HG03378 (cell line): ENCODE results near the gene CNTN5.

Experiments
- ATAC-seq: cut with Tn5 transposase; IDR thresholded peaks from one replicate; pipeline ENCODE4 v1.9.1; 2021; ENCODE audit warnings: mild to moderate bottlenecking, moderate library complexity; ENCODE audit not compliant: unreplicated experiment

Gene CNTN5

DNA sequence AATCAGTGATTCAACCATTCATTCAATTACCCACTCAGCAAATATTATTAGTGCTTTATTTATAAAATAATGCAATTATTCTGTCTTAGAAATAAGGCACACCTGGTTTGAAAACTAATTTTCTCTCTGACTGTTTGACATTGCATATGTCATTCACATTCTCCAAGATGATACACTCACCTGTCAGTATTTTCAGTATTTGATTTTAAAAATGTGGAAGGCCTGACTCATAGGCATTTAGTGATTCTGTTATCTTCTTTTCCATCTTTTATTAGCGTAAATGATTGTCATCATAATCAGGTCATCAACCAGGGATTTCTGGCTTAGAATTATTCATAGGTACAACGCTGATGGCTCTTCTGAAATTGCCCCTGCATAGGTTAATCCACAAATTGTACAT, 480.9 kb downstream of the CNTN5 start:
- no peak for ATAC-seq

GRCh38 chr11:99505316-99505715, 484.6 kb downstream of the CNTN5 start:
- no peak for ATAC-seq

GRCh38 chr11:99505831-99506230, 485.1 kb downstream of the CNTN5 start:
- no peak for ATAC-seq

DNA sequence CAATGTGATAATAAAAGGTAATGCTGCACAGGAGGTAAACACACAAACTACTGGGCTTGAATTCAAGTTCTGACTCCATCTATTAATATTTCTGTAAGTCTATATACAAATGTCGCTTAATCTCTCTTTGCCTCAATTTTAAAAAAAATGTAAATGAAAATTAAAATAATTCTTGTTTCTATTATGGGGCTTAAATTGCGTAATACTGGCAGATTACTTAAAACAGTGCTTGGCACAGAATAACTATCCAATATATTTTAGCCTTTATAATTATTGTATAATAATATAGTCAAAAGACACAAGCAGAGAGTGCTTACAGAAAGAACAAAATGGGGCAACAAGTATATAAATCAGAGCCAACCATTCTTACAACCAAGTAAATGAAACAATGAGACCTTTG, 489.1 kb downstream of the CNTN5 start:
- ATAC-seq, result no peak

- ATAC-seq, result no peak
These were observed 492.6 kb downstream of the CNTN5 start for GRCh38 chr11:99513368-99513767.

DNA sequence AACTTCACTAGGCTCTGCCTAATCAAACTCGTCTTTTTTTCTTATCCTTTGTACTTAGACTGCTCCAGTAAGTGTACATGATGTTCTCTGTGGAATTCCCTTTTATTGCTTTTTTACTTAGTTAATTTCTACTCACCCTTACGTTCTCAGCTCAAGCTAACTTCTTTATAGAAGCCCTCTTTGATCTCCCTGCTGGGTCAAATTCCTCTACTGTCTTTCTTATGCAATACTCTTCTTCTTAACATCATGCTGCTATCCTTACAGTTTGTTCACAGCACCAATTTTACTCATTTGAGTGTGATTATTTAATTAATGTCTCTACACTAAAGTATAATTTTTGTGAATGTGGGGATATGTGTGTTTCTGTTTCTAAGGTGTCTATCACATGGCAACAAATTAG, 498.3 kb downstream of the CNTN5 start:
- ATAC-seq, result no peak

DNA sequence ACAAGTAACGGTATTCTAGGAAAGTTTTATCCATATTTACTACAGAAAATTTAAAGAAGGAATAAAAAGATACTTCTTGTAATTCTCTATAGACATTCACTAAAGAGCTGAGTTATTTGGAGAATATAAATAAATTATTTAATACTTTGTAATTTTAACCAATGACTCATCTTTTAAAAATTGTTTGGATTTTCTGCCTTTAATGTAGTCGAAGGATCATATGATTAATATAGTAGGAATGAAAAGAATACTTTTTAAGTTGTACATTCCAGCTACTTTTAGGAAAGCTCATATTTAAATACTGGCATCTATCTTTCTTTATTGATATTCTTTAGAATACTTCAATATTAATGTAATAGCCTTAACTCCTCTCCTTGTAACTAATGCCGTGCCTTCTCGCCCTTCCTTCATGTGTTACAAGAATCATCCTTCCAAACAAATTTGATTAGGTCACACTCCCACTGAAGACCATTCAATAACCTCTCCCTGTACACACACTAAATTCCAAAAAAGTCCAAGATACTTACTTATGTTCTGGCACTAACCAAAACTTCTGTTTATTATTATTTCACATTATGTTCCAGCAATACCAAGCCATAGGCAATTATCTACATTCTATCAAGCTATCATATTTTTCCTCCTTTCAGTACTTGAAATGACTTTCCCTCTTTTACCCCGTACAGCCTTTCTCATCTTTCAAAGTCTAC, 501.9 kb downstream of the CNTN5 start:
- ATAC-seq, result no peak

DNA sequence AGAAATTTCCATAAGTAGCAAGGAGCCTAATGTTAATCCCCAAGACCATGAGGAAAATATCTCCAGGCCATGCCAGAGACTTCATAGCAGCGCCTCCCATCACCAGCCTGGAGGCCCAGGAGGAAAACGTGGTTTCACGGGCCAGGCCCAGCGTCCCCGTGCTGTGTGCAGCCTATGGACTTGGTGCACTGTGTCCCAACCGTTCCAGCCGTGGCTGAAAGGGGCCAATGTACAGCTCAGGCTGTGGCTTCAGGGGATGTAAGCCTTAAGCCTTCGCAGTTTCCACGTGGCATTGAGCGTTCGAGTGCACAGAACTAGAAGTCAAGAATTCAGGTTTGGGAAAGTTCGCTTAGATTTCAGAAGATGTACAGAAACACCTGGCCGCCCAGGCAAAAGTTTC, 510.7 kb downstream of the CNTN5 start:
- no peak for ATAC-seq

DNA sequence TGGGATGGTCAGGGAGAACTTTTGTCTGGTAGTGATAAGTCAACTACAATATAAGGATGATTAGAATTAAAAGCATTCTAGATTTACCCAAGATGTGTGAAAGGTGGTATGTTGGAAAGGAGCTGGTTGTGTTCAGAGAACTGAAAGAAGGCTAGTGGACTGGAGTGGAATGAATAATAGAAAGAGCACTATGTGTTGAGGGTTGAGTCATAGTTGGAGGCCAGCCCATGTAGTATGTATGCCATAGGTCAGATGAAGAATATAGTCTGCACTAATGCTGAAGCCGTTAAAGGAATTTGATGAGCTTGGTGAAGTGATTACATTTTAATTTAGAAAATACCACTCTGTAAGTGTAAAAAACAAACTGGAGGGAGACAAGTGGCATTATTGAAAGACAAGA, 514.1 kb downstream of the CNTN5 start:
- ATAC-seq, result peak; percentile 82

DNA sequence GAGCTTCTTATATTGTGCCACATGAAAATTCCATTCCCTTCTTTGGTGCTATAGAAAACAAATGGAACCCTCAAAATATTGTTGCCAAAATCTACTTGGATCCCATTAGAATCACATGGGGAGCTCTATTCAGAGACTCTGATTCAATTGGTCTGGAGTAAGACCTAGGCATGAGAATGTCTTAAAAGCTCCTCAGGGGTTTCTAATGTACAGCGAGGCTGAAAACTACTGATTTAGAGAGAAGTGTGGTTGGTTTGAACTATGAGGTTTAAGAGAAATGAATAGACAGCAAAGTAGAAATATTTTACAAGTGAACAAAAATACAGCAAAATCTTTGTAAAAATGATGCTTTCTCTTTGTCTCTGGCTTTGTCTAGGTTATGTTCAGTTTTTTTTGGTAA, 514.7 kb downstream of the CNTN5 start:
- peak; percentile 82 for ATAC-seq

- peak; percentile 90 for ATAC-seq
These were observed 515.1 kb downstream of the CNTN5 start for GRCh38 chr11:99535819-99536218.

GRCh38 chr11:99537681-99538080, 516.9 kb downstream of the CNTN5 start:
- ATAC-seq, result no peak

DNA sequence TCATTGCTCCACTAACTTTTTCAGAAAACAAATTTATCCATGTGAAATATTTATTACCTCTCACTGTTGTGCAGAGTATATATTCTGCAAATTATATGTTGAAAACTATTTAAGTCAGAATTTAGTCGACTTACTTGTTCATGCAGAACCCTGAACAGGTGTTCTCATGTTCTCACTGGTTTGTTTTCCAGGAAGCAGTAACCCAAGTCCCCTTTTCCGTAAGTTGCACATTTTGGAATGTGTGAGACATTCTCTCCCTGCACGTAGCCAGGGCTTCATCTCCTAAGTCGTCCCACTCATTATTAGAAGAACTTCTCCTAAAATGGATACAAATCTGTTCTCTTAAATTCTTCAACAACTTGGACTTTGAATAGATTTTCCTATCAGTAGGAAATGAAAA, 524.9 kb downstream of the CNTN5 start:
- no peak for ATAC-seq

DNA sequence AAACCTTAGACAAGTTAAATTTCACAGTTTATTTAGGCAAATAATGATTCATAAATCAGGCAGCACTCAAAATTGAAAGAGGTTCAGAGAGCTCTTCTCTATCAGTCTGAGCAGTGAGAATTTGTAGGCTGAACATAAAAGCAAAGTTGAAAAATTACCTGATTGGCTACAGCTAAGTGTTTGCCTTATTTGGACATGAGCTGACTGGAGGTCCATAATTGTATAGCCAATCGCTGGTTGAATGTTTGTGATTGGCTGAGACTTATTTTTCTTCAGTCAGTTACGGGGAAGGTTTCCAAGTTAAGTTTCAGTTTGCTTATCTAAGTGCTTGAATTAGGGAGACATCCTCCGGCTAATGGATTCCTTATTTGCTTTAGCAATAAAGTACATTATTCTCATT, 527.5 kb downstream of the CNTN5 start:
- no peak for ATAC-seq

- ATAC-seq, result no peak
These were observed 533.6 kb downstream of the CNTN5 start for GRCh38 chr11:99554232-99554903.

DNA sequence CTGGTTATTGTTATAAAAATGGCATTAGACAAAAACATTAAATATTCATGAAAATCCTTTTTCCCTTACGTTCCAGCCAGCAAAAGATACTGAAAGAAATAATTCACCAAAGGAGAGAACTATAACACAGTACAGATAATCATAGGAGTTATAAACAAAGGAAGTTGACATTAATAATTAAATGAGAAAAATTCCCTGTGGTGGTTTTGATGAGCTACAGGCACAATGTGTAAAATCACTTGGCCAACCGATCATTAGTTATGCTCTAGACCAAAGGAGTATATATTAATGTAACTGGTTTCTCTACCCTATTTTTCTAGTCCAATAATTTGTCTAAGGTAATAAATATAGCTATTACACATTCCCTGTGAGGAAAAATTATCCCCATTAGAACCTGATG, 534.7 kb downstream of the CNTN5 start:
- peak; percentile 45 for ATAC-seq

DNA sequence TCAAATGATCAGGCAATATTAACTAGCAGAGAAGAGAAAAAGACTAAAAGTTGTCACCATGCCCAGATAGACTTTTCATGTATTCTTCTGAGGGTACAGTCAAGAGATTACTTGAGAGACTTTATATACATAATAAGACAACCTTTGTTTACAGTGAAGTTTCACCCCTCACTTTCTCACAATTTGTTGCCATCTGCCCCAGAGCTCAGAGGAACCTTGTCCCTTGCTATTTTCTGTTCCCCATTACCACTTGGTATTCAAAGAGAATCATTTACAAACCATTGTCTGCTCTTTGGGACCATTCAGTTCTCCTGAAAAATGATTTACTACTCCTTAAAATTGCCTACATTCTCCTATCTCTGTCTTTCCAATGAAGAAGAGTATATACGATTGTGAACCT, 544.6 kb downstream of the CNTN5 start:
- ATAC-seq, result peak; percentile 55

DNA sequence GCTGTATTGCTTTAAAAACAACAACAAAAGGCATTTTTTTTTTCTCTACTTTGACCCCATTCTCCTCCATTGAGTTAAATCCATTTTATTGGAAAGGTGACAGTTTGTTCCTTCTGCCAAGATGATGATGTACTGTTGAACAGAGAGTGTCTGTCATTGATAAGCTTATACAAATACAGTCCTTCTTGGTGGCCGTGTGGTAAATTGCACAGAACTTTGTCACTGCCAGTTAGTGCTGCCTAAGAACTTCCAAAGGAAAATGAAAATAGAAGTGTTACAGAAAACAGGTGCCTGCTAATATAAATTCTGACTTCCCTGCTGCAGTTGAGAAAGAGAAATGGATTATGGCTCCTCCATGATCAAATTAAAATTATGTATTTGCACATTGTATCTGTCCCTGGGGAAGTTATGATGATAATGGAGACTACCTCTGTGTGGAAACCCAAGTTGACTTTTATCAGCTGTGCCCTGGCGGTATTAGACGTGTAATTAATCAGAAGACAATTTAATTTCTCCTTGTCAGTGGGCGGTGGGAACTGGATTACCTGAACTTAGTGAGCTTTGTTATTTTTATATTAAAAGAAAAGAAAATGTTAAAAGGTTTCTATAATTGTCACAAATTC, 546.7 kb downstream of the CNTN5 start:
- ATAC-seq, result no peak

- ATAC-seq, result peak; percentile 45
These were observed 548.1 kb downstream of the CNTN5 start for GRCh38 chr11:99568808-99569207.

DNA sequence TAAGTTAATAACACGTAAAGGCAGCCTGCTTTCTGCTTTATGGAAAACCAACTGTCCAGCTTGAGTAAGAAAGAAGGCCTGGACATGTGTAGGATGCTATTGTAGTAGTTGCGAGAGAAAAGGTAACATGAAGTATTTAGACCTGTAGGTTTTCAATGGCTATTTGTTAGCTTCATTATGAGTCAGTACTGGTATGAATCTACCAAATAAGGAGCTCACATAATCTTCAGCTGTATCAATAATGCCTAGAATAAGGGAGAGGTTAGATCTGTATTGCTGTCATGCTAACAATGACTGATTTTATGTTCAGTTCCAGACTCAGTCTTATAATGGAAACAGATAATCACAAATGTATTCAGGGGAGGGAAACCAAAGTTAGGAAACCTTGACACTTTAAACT, 550.3 kb downstream of the CNTN5 start:
- ATAC-seq, result peak; percentile 89

GRCh38 chr11:99584830-99585229, 564.1 kb downstream of the CNTN5 start:
- no peak for ATAC-seq

GRCh38 chr11:99585606-99586005, 564.9 kb downstream of the CNTN5 start:
- ATAC-seq, result no peak
